ENCODE results near the gene PDCD7. TPM values are rescaled to one million over a fixed set of nuclear protein-coding genes. Genes with fewer than 3 reads are reported as not detected.

PDCD7 gene
- total and polyA plus RNA-seq, 2 of the 13 experiments (the other 11 are each of a cell fraction or from before 2014, with no cell fraction given): 10.1 to 14.7 TPM

DNA sequence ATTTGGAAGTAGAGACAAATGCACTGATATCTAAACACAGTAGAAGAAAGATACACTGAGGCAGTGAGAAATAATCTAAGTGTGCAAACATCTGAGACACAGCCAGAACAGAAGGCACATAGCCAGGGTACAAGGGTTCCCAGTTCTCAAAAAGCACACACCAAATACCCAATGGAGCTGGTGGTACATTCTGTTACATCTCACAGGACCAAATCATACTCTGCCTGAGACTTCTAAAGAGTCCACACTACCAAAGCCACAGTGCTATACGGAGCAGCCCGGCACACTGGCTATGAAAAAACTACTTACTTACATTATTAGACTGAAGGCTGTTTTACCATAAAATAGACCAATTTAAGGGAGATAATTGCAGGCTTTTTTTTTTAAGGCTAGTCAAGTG is 32.3 kb upstream of the PDCD7 start:
- Histone ChIP-seq H3K9ac (ENCODE audit: insufficient read depth, low read depth, low read length) (no peak overlapping the region), H3K4me3 (replicated peaks in 1 of 3; ENCODE audit: insufficient read depth in 1 of 3, low read depth in 2 of 3, low read length in 3 of 3) (no peak overlapping the region), H3K4me1 (ENCODE audit: insufficient read depth, low read length) (peaks cover 3% of the 10 kb centered on the region), H4K20me1 (ENCODE audit: insufficient read depth, low read length) (no peaks in the 10 kb centered on the region), H2AFZ (ENCODE audit: low read length) (no peak overlapping the region), H3K4me2 (ENCODE audit: low read depth, low read length) (no peak overlapping the region), H3K9me3 (ENCODE audit: low read length) (no peaks in the 10 kb centered on the region), H3K27me3 (ENCODE audit: control insufficient read depth in 1 of 2, insufficient read depth in 2 of 2, low read length in 2 of 2) (no peaks in the 10 kb centered on the region), H3K79me2 (ENCODE audit: insufficient read depth, low read length) (peaks cover 3% of the 10 kb centered on the region), H3K36me3 (replicated peaks in 1 of 2; ENCODE audit: control insufficient read depth in 1 of 2, insufficient read depth in 2 of 2, low read length in 2 of 2) (peaks cover 9 to 57% of the 10 kb centered on the region in 2 experiments; a peak in 4 of 5 replicates), H3K27ac (ENCODE audit: extremely low read length, insufficient read depth, low read length) (no peak overlapping the region)
- DNase-seq (ENCODE audit: low spot score): no peak
- ChIA-PET POLR2A (no interaction called here), CTCF (ENCODE audit: low intra/inter-chr PET ratio, low total read pairs) (no interaction called here)
- in situ Hi-C loops (cut with HindIII; ENCODE audit: extremely low pct_ligation_motif_present, low pct_unique_long_range_greater_than_20kb) (no loop called here), intact Hi-C loops (cut with micrococcal nuclease; ENCODE audit: unreplicated experiment) (no loop called here)
- no peak for ATAC-seq
- TF ChIP-seq ZNF432 (CRISPR knock-in tag; IDR thresholded peaks at IDR 0.05; ENCODE audit: borderline replicate concordance) (no peak), ZBTB42 (CRISPR knock-in tag; IDR thresholded peaks at IDR 0.05) (no peak), GZF1 (CRISPR knock-in tag; IDR thresholded peaks at IDR 0.05) (no peak), ZFX (CRISPR knock-in tag; IDR thresholded peaks at IDR 0.05; ENCODE audit: low read depth) (no peak), DR1 (CRISPR knock-in tag; IDR thresholded peaks at IDR 0.05) (no peak), HIVEP1 (CRISPR knock-in tag; IDR thresholded peaks at IDR 0.05) (no peak)
- TF ChIP-seq, protein P1, sequence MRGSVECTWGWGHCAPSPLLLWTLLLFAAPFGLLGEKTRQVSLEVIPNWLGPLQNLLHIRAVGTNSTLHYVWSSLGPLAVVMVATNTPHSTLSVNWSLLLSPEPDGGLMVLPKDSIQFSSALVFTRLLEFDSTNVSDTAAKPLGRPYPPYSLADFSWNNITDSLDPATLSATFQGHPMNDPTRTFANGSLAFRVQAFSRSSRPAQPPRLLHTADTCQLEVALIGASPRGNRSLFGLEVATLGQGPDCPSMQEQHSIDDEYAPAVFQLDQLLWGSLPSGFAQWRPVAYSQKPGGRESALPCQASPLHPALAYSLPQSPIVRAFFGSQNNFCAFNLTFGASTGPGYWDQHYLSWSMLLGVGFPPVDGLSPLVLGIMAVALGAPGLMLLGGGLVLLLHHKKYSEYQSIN (CRISPR knock-in tag; IDR thresholded peaks at IDR 0.05; ENCODE audit: borderline replicate concordance): no peak
- FAIRE-seq: no peak
- BruUV-seq (replicated peaks): no TSS peak
- 100% methylated on average over 2 of the region's 2 CpGs for WGBS (ENCODE audit: low lambda C conversion rate)

DNA sequence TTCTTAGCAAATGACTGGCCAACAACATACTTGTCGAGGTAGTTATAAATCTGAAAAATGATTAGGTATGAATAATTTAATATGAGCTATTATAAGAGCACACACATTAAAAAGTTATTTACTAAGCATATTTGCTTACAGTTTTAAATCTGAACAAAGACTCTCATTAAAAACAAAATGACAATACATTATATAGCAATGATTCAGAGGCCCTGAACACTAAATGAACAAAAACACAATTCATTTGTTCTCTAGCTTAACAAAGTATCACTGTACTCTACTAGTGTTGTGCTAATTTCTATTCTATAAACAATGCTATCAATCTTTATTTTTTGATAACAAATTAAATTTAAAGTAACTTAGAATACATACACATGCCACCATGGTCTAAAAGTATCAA is 30.5 kb upstream of the PDCD7 start:
- POLR2A ChIA-PET: interaction anchor here (1.1 kb wide), 1 partner anchor 141 kb away, joined by 3 read pairs; the partner anchor contains the start of gene RNU5B-1
- Histone ChIP-seq H3K4me3 (replicated peaks in 1 of 3; ENCODE audit: insufficient read depth in 1 of 3, low read depth in 2 of 3, low read length in 3 of 3) (no peak overlapping the region), H3K4me1 (ENCODE audit: insufficient read depth, low read length) (no peaks in the 10 kb centered on the region), H4K20me1 (ENCODE audit: insufficient read depth, low read length) (no peaks in the 10 kb centered on the region), H2AFZ (ENCODE audit: low read length) (no peak overlapping the region), H3K4me2 (ENCODE audit: low read depth, low read length) (no peak overlapping the region), H3K27me3 (ENCODE audit: control insufficient read depth in 1 of 2, insufficient read depth in 2 of 2, low read length in 2 of 2) (no peaks in the 10 kb centered on the region), H3K9me3 (ENCODE audit: low read length) (no peaks in the 10 kb centered on the region), H3K27ac (ENCODE audit: extremely low read length, insufficient read depth, low read length) (no peak overlapping the region), H3K79me2 (ENCODE audit: insufficient read depth, low read length) (no peaks in the 10 kb centered on the region), H3K36me3 (replicated peaks in 1 of 2; ENCODE audit: control insufficient read depth in 1 of 2, insufficient read depth in 2 of 2, low read length in 2 of 2) (peaks cover 9 to 52% of the 10 kb centered on the region in 2 experiments; a peak in 4 of 5 replicates), H3K9ac (ENCODE audit: insufficient read depth, low read depth, low read length) (no peak overlapping the region)
- CTCF ChIA-PET (ENCODE audit: low intra/inter-chr PET ratio, low total read pairs): no interaction called here
- no TSS peak for BruUV-seq (replicated peaks)
- DNase-seq (ENCODE audit: low spot score) (no peak), FAIRE-seq (no peak), ATAC-seq (no peak)
- in situ Hi-C loops (cut with HindIII; ENCODE audit: extremely low pct_ligation_motif_present, low pct_unique_long_range_greater_than_20kb): no loop called here
- 97% methylated on average over 1 of the region's 1 CpG for WGBS (ENCODE audit: low lambda C conversion rate)
- intact Hi-C loops (cut with micrococcal nuclease; ENCODE audit: unreplicated experiment): no loop called here
- TF ChIP-seq, protein P2, sequence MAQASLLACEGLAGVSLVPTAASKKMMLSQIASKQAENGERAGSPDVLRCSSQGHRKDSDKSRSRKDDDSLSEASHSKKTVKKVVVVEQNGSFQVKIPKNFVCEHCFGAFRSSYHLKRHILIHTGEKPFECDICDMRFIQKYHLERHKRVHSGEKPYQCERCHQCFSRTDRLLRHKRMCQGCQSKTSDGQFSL (CRISPR knock-in tag; IDR thresholded peaks at IDR 0.05): no peak
- TF ChIP-seq, protein P3, sequence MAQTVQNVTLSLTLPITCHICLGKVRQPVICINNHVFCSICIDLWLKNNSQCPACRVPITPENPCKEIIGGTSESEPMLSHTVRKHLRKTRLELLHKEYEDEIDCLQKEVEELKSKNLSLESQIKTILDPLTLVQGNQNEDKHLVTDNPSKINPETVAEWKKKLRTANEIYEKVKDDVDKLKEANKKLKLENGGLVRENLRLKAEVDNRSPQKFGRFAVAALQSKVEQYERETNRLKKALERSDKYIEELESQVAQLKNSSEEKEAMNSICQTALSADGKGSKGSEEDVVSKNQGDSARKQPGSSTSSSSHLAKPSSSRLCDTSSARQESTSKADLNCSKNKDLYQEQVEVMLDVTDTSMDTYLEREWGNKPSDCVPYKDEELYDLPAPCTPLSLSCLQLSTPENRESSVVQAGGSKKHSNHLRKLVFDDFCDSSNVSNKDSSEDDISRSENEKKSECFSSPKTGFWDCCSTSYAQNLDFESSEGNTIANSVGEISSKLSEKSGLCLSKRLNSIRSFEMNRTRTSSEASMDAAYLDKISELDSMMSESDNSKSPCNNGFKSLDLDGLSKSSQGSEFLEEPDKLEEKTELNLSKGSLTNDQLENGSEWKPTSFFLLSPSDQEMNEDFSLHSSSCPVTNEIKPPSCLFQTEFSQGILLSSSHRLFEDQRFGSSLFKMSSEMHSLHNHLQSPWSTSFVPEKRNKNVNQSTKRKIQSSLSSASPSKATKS (CRISPR knock-in tag; IDR thresholded peaks at IDR 0.05): no peak
- no peak for TF ChIP-seq CHD4 (IDR thresholded peaks at IDR 0.05; ENCODE audit: borderline replicate concordance, low read length)
- no peak for TF ChIP-seq NFKB2 (CRISPR knock-in tag; IDR thresholded peaks at IDR 0.05; ENCODE audit: borderline replicate concordance)
- TF ChIP-seq, protein P4, sequence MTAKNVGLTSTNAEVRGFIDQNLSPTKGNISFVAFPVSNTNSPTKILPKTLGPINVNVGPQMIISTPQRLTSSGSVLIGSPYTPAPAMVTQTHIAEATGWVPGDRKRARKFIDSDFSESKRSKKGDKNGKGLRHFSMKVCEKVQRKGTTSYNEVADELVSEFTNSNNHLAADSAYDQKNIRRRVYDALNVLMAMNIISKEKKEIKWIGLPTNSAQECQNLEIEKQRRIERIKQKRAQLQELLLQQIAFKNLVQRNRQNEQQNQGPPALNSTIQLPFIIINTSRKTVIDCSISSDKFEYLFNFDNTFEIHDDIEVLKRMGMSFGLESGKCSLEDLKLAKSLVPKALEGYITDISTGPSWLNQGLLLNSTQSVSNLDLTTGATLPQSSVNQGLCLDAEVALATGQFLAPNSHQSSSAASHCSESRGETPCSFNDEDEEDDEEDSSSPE (CRISPR knock-in tag; IDR thresholded peaks at IDR 0.05): no peak
- no peak for TF ChIP-seq HMGA1 (CRISPR knock-in tag; conservative IDR thresholded peaks at IDR 0.05)
- TF ChIP-seq ZNF792 (CRISPR knock-in tag; IDR thresholded peaks at IDR 0.05): no peak
- no peak for TF ChIP-seq NCOA5 (CRISPR knock-in tag; IDR thresholded peaks at IDR 0.05)
- TF ChIP-seq ETV6 (CRISPR knock-in tag; conservative IDR thresholded peaks at IDR 0.05): no peak

All from HepG2 (cell line).